Mucosa of rectum (tissue), 2 donors: ENCODE results near the gene GNAS.
"Not testable (repeated sequence)": the region's sequence is repeated elsewhere in the genome, so short reads cannot be mapped to it uniquely, and the experiment has no call there.

Experiments used
- H3K27ac ChIP-seq, 2 donors: one replicate each; pipeline ENCODE4 v1.7.0; 2013; ENCODE audit warnings: inconsistent platforms in 2 of 2, low read depth in 2 of 2, low read length in 2 of 2
- H3K27me3 ChIP-seq, 2 donors: one replicate each; pipeline ENCODE4 v1.7.0; 2013; ENCODE audit warnings: low read length in 2 of 2; ENCODE audit not compliant: control insufficient read depth in 2 of 2, insufficient read depth in 2 of 2
- H3K36me3 ChIP-seq, 2 donors: one replicate each; pipeline ENCODE4 v1.7.0; 2013; ENCODE audit warnings: low read length in 2 of 2; ENCODE audit not compliant: control insufficient read depth in 2 of 2, insufficient read depth in 2 of 2
- H3K4me1 ChIP-seq, 2 donors: one replicate each; pipeline ENCODE4 v1.7.0; 2013; ENCODE audit warnings: low read length in 2 of 2, mild to moderate bottlenecking in 1 of 2; ENCODE audit not compliant: control insufficient read depth in 2 of 2, insufficient read depth in 2 of 2
- H3K4me3 ChIP-seq, 2 donors: one replicate each; pipeline ENCODE4 v1.7.0; 2013; ENCODE audit warnings: low read length in 2 of 2
- H3K9ac ChIP-seq, 2 donors: one replicate each; pipeline ENCODE4 v1.7.0; 2013; ENCODE audit warnings: low read length in 2 of 2, low read depth in 1 of 2, mild to moderate bottlenecking in 1 of 2
- H3K9me3 ChIP-seq, 2 donors: one replicate each; pipeline ENCODE4 v1.7.0; 2013; ENCODE audit warnings: low read length in 2 of 2; ENCODE audit not compliant: control insufficient read depth in 2 of 2
- donor health status: healthy.
- donor health status: Normal muscosa, but diverticular disease.

Gene GNAS

GRCh38 chr20:58828136-58828535 lies 24.4 kb upstream of the GNAS start:
- no peaks in the 10 kb centered on the region for H3K4me1 ChIP-seq
- H3K27me3 ChIP-seq, result peaks cover 0 to 2% of the 10 kb centered on the region in 2 donors
- no peak overlapping the region for H3K9ac ChIP-seq
- H3K9me3 ChIP-seq, result no peaks in the 10 kb centered on the region
- no peak overlapping the region for H3K27ac ChIP-seq
- no peak overlapping the region for H3K4me3 ChIP-seq
- H3K36me3 ChIP-seq, result no peaks in the 10 kb centered on the region

GRCh38 chr20:58828804-58829203 lies 23.7 kb upstream of the GNAS start:
- H3K27ac ChIP-seq, result not testable (repeated sequence)

GRCh38 chr20:58829531-58829941 lies 23.0 kb upstream of the GNAS start:
- Histone ChIP-seq H3K9me3 (no peaks in the 10 kb centered on the region), H3K4me1 (no peaks in the 10 kb centered on the region), H3K27ac (no peak overlapping the region), H3K27me3 (peaks cover 0 to 2% of the 10 kb centered on the region in 2 donors), H3K9ac (no peak overlapping the region), H3K4me3 (no peak overlapping the region), H3K36me3 (no peaks in the 10 kb centered on the region)

More at GRCh38 chr20:58828804-58829203, 23.7 kb upstream of the GNAS start:
- H3K4me1 ChIP-seq, H3K9ac ChIP-seq, H3K4me3 ChIP-seq, H3K9me3 ChIP-seq, H3K36me3 ChIP-seq, H3K27me3 ChIP-seq: not testable (repeated sequence)

- Histone ChIP-seq H3K27ac (no peak overlapping the region), H3K4me3 (no peak overlapping the region), H3K4me1 (no peaks in the 10 kb centered on the region), H3K27me3 (peaks cover 0 to 2% of the 10 kb centered on the region in 2 donors), H3K9ac (no peak overlapping the region), H3K9me3 (no peaks in the 10 kb centered on the region), H3K36me3 (no peaks in the 10 kb centered on the region)
These were observed 20.1 kb upstream of the GNAS start for GRCh38 chr20:58832457-58832856.

GRCh38 chr20:58833921-58834320 lies 18.6 kb upstream of the GNAS start:
- Histone ChIP-seq H3K4me1 (no peaks in the 10 kb centered on the region), H3K36me3 (no peaks in the 10 kb centered on the region), H3K4me3 (no peak overlapping the region), H3K27me3 (peaks cover under 1 to 2% of the 10 kb centered on the region in 2 donors), H3K27ac (no peak overlapping the region), H3K9me3 (no peaks in the 10 kb centered on the region), H3K9ac (no peak overlapping the region)

- peaks cover 5 to 6% of the 10 kb centered on the region in 2 donors for H3K27me3 ChIP-seq
These were observed 17.3 kb upstream of the GNAS start for GRCh38 chr20:58835231-58835630.

DNA sequence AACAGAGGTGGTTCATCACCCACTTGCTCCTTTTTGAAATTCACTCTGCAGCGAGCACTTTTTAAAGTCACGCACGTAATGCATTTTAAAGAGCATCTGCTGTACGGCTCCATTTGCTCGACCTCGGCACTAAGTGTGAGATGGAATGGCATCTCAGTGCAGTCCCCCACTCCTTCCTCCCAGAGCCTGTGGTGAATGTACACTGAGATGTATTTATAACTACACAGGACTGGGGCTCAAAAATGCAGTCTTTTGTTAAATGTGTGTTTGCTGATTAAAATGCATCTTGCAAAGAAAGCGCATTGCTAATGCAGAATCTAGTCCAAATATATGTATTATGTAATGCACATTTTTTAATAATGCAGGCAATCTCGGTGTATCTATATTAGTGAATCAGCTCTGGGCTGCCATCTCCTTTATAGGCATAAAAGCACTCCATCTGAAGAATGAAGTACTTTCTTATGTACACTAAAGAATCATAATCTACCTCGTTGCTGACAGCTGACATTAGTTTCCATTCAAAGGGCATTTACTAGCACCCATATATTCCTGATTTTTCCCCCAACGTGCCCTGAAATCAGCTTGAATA lies 15.8 kb upstream of the GNAS start:
- Histone ChIP-seq H3K4me3 (no peak overlapping the region), H3K4me1 (no peaks in the 10 kb centered on the region), H3K9me3 (no peaks in the 10 kb centered on the region), H3K9ac (no peak overlapping the region), H3K27ac (no peak overlapping the region), H3K27me3 (peaks cover 5 to 6% of the 10 kb centered on the region in 2 donors), H3K36me3 (no peaks in the 10 kb centered on the region)

More at GRCh38 chr20:58835231-58835630, 17.3 kb upstream of the GNAS start:
- H3K9ac ChIP-seq, result no peak overlapping the region
- no peak overlapping the region for H3K4me3 ChIP-seq
- H3K4me1 ChIP-seq, result no peaks in the 10 kb centered on the region
- H3K36me3 ChIP-seq, result no peaks in the 10 kb centered on the region
- no peaks in the 10 kb centered on the region for H3K9me3 ChIP-seq
- H3K27ac ChIP-seq, result no peak overlapping the region

DNA sequence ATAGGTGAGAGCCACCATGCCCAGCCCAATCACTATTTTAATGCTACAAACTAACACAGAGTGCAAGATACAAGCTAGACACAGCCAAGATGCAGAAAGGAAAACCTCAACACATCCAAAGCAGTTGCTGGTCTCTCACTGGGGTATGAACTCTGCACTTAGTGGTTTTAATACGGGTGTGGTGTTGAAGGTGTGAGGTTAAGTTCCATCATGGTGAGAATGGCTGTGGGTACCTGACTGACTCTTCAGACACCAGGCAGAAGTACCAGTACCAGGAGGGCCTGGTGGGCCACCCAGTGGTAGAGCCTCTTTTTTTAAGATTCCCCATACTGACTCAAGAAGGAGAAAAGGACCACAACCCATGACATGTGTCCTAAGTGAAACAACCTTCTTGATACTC lies 14.8 kb upstream of the GNAS start:
- Histone ChIP-seq H3K27ac (no peak overlapping the region), H3K4me3 (no peak overlapping the region), H3K4me1 (no peaks in the 10 kb centered on the region), H3K9me3 (no peaks in the 10 kb centered on the region), H3K36me3 (no peaks in the 10 kb centered on the region), H3K27me3 (peaks cover 4 to 8% of the 10 kb centered on the region in 2 donors), H3K9ac (no peak overlapping the region)

DNA sequence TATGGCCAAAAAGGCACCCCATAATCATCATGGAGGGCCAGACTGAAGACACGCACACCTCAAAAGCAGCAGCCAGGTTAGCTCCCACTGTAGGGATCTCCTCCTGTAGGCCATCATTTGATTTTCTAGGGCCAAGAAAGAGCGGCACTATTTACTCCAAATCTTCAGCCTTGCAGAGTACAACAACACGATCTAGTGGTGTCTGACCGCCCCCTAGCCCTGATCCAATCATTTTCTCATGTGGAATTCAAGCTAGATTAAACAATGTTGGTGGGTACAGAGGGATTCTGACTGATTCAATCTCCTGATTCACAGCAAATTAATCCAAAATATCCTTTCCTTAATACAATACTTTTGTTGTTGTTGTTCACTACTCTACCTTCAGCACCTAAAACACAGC lies 14.3 kb upstream of the GNAS start:
- Histone ChIP-seq H3K27me3 (peaks cover 5 to 8% of the 10 kb centered on the region in 2 donors), H3K9ac (no peak overlapping the region)

GRCh38 chr20:58839474-58839874 lies 13.0 kb upstream of the GNAS start:
- Histone ChIP-seq H3K9me3 (no peaks in the 10 kb centered on the region), H3K9ac (no peak overlapping the region), H3K36me3 (no peaks in the 10 kb centered on the region), H3K27me3 (peaks cover 7 to 8% of the 10 kb centered on the region in 2 donors), H3K27ac (no peak overlapping the region), H3K4me1 (no peaks in the 10 kb centered on the region), H3K4me3 (no peak overlapping the region)

More for the DNA sequence above, 14.3 kb upstream of the GNAS start:
- Histone ChIP-seq H3K4me3 (no peak overlapping the region), H3K27ac (no peak overlapping the region), H3K4me1 (no peaks in the 10 kb centered on the region), H3K9me3 (no peaks in the 10 kb centered on the region), H3K36me3 (no peaks in the 10 kb centered on the region)
